ENCODE data around the gene DUSP2. TPM values are rescaled to one million over a fixed set of nuclear protein-coding genes. Genes with fewer than 3 reads are reported as not detected.

The DUSP2 gene
- total and polyA plus RNA-seq, 2 donors (not counting 1 experiment from before 2014, with no cell fraction given), result 69.8 to 433 TPM

DNA sequence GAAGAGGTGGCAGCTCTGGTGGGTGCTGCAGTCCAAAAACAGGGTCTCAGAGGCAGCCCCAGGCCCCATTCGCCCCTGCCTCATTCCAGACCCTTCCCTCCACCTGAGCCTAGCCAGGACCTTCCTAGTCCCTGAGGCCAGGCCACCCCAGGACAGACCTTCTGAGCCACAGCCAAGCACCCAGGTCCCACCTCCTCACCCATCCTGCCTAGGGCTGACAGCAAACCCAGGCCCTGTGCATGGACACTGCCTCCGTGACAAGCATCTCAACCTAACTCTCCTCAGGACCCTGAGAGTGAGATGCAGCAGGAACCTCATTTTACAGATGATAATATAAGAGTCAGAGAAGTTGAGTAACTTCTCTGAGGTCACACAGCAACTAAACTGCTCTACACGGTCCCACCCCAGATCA, 44.3 kb downstream of the DUSP2 start:
- no peak overlapping the region for H2AFZ ChIP-seq (ENCODE audit: insufficient read depth, low read depth, low read length, poor library complexity, severe bottlenecking)
- no peak overlapping the region for H3K9ac ChIP-seq (ENCODE audit: low read length)
- ATAC-seq (ENCODE audit: low read depth), result no peak
- no peaks in the 10 kb centered on the region for H3K27me3 ChIP-seq (replicated peaks in 1 of 4; ENCODE audit: control extremely low read depth in 1 of 4, control insufficient read depth in 3 of 4, insufficient read depth in 4 of 4, low read length in 3 of 4)
- H3K4me1 ChIP-seq (ENCODE audit: control insufficient read depth in 2 of 2, insufficient read depth in 2 of 2, low read length in 2 of 2), result no peaks in the 10 kb centered on the region
- no peak overlapping the region for H3K4me2 ChIP-seq (replicated peaks; ENCODE audit: low read depth, low read length, poor library complexity, severe bottlenecking)
- H4K20me1 ChIP-seq (ENCODE audit: control insufficient read depth, insufficient read depth, low read length, poor library complexity, severe bottlenecking), result no peaks in the 10 kb centered on the region
- Mint-ChIP-seq H3K4me1 (no peaks in the 10 kb centered on the region), H3K27ac (no peak overlapping the region), H3K9me3 (ENCODE audit: insufficient read depth) (peaks cover 5% of the 10 kb centered on the region), H3K4me3 (no peak overlapping the region), H3K27me3 (no peaks in the 10 kb centered on the region)
- WGBS (ENCODE audit: insufficient coverage), result 67% methylated on average over 1 of the region's 3 CpGs
- no peak overlapping the region for H3K4me3 ChIP-seq (ENCODE audit: control extremely low read depth in 1 of 5, extremely low read depth in 1 of 5, insufficient read depth in 1 of 5, low read depth in 2 of 5, low read length in 4 of 5)
- ChIA-PET CTCF (interaction anchor here (0.9 kb wide), 1 partner anchor 14 kb away, joined by 3 read pairs; no protein-coding TSS in a partner anchor), POLR2A (no interaction called here)
- intact Hi-C loops (cut with micrococcal nuclease), result no loop called here
- TF ChIP-seq, protein P1, sequence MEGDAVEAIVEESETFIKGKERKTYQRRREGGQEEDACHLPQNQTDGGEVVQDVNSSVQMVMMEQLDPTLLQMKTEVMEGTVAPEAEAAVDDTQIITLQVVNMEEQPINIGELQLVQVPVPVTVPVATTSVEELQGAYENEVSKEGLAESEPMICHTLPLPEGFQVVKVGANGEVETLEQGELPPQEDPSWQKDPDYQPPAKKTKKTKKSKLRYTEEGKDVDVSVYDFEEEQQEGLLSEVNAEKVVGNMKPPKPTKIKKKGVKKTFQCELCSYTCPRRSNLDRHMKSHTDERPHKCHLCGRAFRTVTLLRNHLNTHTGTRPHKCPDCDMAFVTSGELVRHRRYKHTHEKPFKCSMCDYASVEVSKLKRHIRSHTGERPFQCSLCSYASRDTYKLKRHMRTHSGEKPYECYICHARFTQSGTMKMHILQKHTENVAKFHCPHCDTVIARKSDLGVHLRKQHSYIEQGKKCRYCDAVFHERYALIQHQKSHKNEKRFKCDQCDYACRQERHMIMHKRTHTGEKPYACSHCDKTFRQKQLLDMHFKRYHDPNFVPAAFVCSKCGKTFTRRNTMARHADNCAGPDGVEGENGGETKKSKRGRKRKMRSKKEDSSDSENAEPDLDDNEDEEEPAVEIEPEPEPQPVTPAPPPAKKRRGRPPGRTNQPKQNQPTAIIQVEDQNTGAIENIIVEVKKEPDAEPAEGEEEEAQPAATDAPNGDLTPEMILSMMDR (IDR thresholded peaks at IDR 0.05), result no peak
- no peak for TF ChIP-seq EZH2 (IDR thresholded peaks at IDR 0.05; ENCODE audit: borderline replicate concordance, insufficient read depth, low read depth, low read length, poor library complexity, severe bottlenecking)
- H3K27ac ChIP-seq (ENCODE audit: low read length in 2 of 2), result no peak overlapping the region
- no peak for DNase-seq
- H3K79me2 ChIP-seq (ENCODE audit: control insufficient read depth, insufficient read depth, low read length), result no peaks in the 10 kb centered on the region
- H3K9me3 ChIP-seq (ENCODE audit: control extremely low read depth in 1 of 3, control insufficient read depth in 2 of 3, insufficient read depth in 1 of 3, low read length in 2 of 3), result peaks cover 0 to 16% (median 9%) of the 10 kb centered on the region in 3 donors
- H3K36me3 ChIP-seq (replicated peaks in 1 of 2; ENCODE audit: control extremely low read depth in 1 of 2, control insufficient read depth in 1 of 2, extremely low read depth in 1 of 2, insufficient read depth in 2 of 2, low read length in 1 of 2), result no peaks in the 10 kb centered on the region

DNA sequence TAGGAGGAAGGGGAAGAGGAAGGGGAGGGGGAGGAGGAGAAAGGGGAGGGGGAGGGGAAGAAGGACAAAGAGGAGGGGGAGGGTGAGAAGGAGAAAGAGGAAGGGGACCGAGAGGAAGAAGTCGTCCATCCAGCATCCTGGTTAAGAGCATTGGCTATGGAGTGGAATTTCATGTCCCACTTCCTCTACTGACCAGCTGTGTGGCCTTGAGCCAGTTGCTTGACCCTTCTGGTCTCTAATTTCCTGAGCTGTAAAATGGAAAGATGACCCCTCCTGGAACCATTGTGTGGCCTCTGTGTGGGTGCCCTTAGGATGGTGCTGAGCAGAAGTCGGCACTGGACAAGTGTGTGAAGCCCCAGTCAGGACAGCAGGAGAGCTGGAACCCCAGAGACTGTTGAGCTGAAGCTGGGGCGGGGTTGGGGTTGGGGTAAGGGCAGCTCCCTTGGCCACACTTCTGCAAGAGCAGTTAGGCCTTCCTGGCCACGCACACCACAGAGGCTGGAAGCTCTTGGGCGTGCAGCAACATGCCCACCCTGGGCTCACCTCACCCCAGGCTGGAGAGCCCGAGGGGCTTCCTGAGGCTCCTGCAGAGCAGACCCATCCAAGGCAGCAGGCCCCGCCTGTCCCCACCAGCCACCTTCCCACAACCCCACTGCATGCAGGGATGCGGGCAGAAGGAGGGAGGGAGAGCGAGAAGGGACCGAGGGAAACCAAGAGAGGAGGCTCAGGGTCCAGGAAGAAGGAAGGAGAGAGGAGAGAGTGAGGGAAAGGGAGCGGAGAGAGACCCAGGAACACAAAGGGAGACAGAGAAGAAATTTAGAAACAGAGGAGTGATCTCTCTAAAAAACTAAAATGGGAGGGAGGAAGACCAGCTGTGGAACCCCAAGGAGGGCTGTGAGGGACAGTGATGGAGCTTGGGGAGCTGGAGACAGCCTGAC, 45.1 kb downstream of the DUSP2 start:
- ChIA-PET CTCF (interaction anchor here (1.9 kb wide), 1 partner anchor 17 kb away, joined by 4 read pairs; no protein-coding TSS in a partner anchor), POLR2A (no interaction called here)
- ATAC-seq (ENCODE audit: low read depth) (no peak), DNase-seq (peak; percentile 3)
- no peaks in the 10 kb centered on the region for H3K4me1 ChIP-seq (ENCODE audit: control insufficient read depth in 2 of 2, insufficient read depth in 2 of 2, low read length in 2 of 2)
- H2AFZ ChIP-seq (ENCODE audit: insufficient read depth, low read depth, low read length, poor library complexity, severe bottlenecking), result no peak overlapping the region
- no peaks in the 10 kb centered on the region for H3K27me3 ChIP-seq (replicated peaks in 1 of 4; ENCODE audit: control extremely low read depth in 1 of 4, control insufficient read depth in 3 of 4, insufficient read depth in 4 of 4, low read length in 3 of 4)
- intact Hi-C loops (cut with micrococcal nuclease), result no loop called here
- peaks cover 3% of the 10 kb centered on the region for H3K27me3 Mint-ChIP-seq
- H3K27ac ChIP-seq (ENCODE audit: low read length in 2 of 2), result no peak overlapping the region
- 70% methylated on average over 8 of the region's 12 CpGs for WGBS (ENCODE audit: insufficient coverage)
- no peak for TF ChIP-seq EZH2 (IDR thresholded peaks at IDR 0.05; ENCODE audit: borderline replicate concordance, insufficient read depth, low read depth, low read length, poor library complexity, severe bottlenecking)
- TF ChIP-seq, protein P1 (IDR thresholded peaks at IDR 0.05), result no peak
- H3K4me1 Mint-ChIP-seq, result no peaks in the 10 kb centered on the region
- H3K27ac Mint-ChIP-seq, result no peak overlapping the region
- peaks cover 4% of the 10 kb centered on the region for H3K9me3 Mint-ChIP-seq (ENCODE audit: insufficient read depth)
- H3K4me2 ChIP-seq (replicated peaks; ENCODE audit: low read depth, low read length, poor library complexity, severe bottlenecking), result no peak overlapping the region
- H3K9ac ChIP-seq (ENCODE audit: low read length), result no peak overlapping the region
- no peaks in the 10 kb centered on the region for H4K20me1 ChIP-seq (ENCODE audit: control insufficient read depth, insufficient read depth, low read length, poor library complexity, severe bottlenecking)
- peaks cover 0 to 8% (median 1%) of the 10 kb centered on the region in 3 donors for H3K9me3 ChIP-seq (ENCODE audit: control extremely low read depth in 1 of 3, control insufficient read depth in 2 of 3, insufficient read depth in 1 of 3, low read length in 2 of 3)
- H3K36me3 ChIP-seq (replicated peaks in 1 of 2; ENCODE audit: control extremely low read depth in 1 of 2, control insufficient read depth in 1 of 2, extremely low read depth in 1 of 2, insufficient read depth in 2 of 2, low read length in 1 of 2), result no peaks in the 10 kb centered on the region
- no peak overlapping the region for H3K4me3 ChIP-seq (ENCODE audit: control extremely low read depth in 1 of 5, extremely low read depth in 1 of 5, insufficient read depth in 1 of 5, low read depth in 2 of 5, low read length in 4 of 5)
- no peaks in the 10 kb centered on the region for H3K79me2 ChIP-seq (ENCODE audit: control insufficient read depth, insufficient read depth, low read length)
- no peak overlapping the region for H3K4me3 Mint-ChIP-seq

All from B cell (primary cell).